Chondrocyte (in vitro differentiated cells): ENCODE results near the gene C6orf62. TPM values are rescaled to one million over a fixed set of nuclear protein-coding genes. Genes with fewer than 3 reads are reported as not detected.

Experiments
- DNase-seq: peaks from one replicate; pipeline ENCODE4 v3.0.0; 2021; ENCODE audit warnings: mixed read lengths, low spot score
- H3K27ac Mint-ChIP-seq: one replicate; pipeline ENCODE4 v1.8.0; 2021; ENCODE audit warnings: mild to moderate bottlenecking, moderate library complexity, mixed read lengths; ENCODE audit not compliant: unreplicated experiment
- H3K27me3 Mint-ChIP-seq: 2 replicates; pipeline ENCODE4 v1.8.0; 2021; ENCODE audit warnings: low read depth, mixed read lengths
- H3K36me3 Mint-ChIP-seq: 2 replicates; pipeline ENCODE4 v1.8.0; 2021; ENCODE audit warnings: low read depth, mixed read lengths
- H3K4me1 Mint-ChIP-seq: 2 replicates; pipeline ENCODE4 v1.8.0; 2021; ENCODE audit warnings: low read depth, mild to moderate bottlenecking, mixed read lengths
- H3K4me3 Mint-ChIP-seq: one replicate; pipeline ENCODE4 v1.8.0; 2021; ENCODE audit warnings: mild to moderate bottlenecking, moderate library complexity, mixed read lengths; ENCODE audit not compliant: unreplicated experiment
- H3K9me3 Mint-ChIP-seq: 2 replicates; pipeline ENCODE4 v1.8.0; 2021; ENCODE audit warnings: low read depth, mixed read lengths
- total RNA-seq: library from RNA; stranded (reverse); gene quantifications from 3 replicates; pipeline ENCODE4 v1.2.1, GENCODE V29; 2021
- TF ChIP-seq, protein P1 (sequence below): fragments of 200-600 bp; sonication (generic); IDR thresholded peaks from 2 replicates; pipeline ENCODE4 v1.5.0; 2021; ENCODE audit warnings: antibody characterized with exemption, mild to moderate bottlenecking, moderate library complexity

C6orf62 gene
- total RNA-seq, 1 donor from 2014 or later: 91.9 TPM

- H3K4me3 Mint-ChIP-seq: no peak overlapping the region
- no peaks in the 10 kb centered on the region for H3K9me3 Mint-ChIP-seq
- peaks cover 2% of the 10 kb centered on the region for H3K4me1 Mint-ChIP-seq
- TF ChIP-seq, protein P1, sequence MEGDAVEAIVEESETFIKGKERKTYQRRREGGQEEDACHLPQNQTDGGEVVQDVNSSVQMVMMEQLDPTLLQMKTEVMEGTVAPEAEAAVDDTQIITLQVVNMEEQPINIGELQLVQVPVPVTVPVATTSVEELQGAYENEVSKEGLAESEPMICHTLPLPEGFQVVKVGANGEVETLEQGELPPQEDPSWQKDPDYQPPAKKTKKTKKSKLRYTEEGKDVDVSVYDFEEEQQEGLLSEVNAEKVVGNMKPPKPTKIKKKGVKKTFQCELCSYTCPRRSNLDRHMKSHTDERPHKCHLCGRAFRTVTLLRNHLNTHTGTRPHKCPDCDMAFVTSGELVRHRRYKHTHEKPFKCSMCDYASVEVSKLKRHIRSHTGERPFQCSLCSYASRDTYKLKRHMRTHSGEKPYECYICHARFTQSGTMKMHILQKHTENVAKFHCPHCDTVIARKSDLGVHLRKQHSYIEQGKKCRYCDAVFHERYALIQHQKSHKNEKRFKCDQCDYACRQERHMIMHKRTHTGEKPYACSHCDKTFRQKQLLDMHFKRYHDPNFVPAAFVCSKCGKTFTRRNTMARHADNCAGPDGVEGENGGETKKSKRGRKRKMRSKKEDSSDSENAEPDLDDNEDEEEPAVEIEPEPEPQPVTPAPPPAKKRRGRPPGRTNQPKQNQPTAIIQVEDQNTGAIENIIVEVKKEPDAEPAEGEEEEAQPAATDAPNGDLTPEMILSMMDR: no peak
- H3K27ac Mint-ChIP-seq: no peak overlapping the region
- no peaks in the 10 kb centered on the region for H3K36me3 Mint-ChIP-seq
- DNase-seq: no peak
- H3K27me3 Mint-ChIP-seq: no peaks in the 10 kb centered on the region
Observed at GRCh38 chr6:24749297-24749696, 30.3 kb upstream of the C6orf62 start.

GRCh38 chr6:24744911-24745310 is 26.0 kb upstream of the C6orf62 start:
- Mint-ChIP-seq H3K9me3 (no peaks in the 10 kb centered on the region), H3K4me3 (no peak overlapping the region)
- TF ChIP-seq, protein P1: no peak

DNA sequence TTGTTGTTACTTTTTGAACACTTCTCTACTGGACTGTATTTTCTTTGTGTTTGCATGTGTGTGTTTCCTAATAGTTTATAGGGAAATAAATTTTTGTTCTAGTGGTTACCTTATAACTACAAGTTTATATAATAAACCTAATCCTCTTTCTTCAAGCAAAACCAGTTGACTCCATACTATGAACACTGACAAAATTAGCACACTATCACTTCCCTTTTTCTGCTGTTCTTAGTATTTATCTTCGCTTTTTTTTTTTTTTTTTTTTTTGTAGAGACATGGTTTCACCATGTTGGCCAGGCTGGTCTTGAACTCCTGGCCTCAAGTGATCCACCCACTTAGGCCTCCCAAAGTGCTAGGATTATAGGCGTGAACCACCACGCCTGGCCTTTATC is 25.0 kb upstream of the C6orf62 start:
- TF ChIP-seq, protein P1: no peak
- peaks cover 33% of the 10 kb centered on the region for H3K4me1 Mint-ChIP-seq
- H3K4me3 Mint-ChIP-seq: no peak overlapping the region
- H3K9me3 Mint-ChIP-seq: no peaks in the 10 kb centered on the region
- no peaks in the 10 kb centered on the region for H3K27me3 Mint-ChIP-seq
- H3K27ac Mint-ChIP-seq: peak overlapping the region; percentile 91
- no peak for DNase-seq
- no peaks in the 10 kb centered on the region for H3K36me3 Mint-ChIP-seq

More at GRCh38 chr6:24744911-24745310, 26.0 kb upstream of the C6orf62 start:
- H3K36me3 Mint-ChIP-seq: no peaks in the 10 kb centered on the region
- no peak overlapping the region for H3K27ac Mint-ChIP-seq
- no peaks in the 10 kb centered on the region for H3K27me3 Mint-ChIP-seq
- peaks cover 33% of the 10 kb centered on the region for H3K4me1 Mint-ChIP-seq
- DNase-seq: no peak

- H3K4me3 Mint-ChIP-seq: peak overlapping the region; percentile 45
- DNase-seq: no peak
- H3K27me3 Mint-ChIP-seq: no peaks in the 10 kb centered on the region
- peak overlapping the region; percentile 91 for H3K27ac Mint-ChIP-seq
- no peaks in the 10 kb centered on the region for H3K36me3 Mint-ChIP-seq
- H3K9me3 Mint-ChIP-seq: no peaks in the 10 kb centered on the region
- TF ChIP-seq, protein P1: no peak
- peaks cover 33% of the 10 kb centered on the region for H3K4me1 Mint-ChIP-seq
Observed at GRCh38 chr6:24743265-24743943, 24.4 kb upstream of the C6orf62 start.

- H3K36me3 Mint-ChIP-seq: no peaks in the 10 kb centered on the region
- TF ChIP-seq, protein P1: no peak
- no peak overlapping the region for H3K4me3 Mint-ChIP-seq
- no peak for DNase-seq
- no peaks in the 10 kb centered on the region for H3K9me3 Mint-ChIP-seq
- peaks cover 33% of the 10 kb centered on the region for H3K4me1 Mint-ChIP-seq
- H3K27me3 Mint-ChIP-seq: no peaks in the 10 kb centered on the region
- peak overlapping the region; percentile 91 for H3K27ac Mint-ChIP-seq
Observed at GRCh38 chr6:24742216-24742738, 23.3 kb upstream of the C6orf62 start.
